ENCODE data around the gene ARHGAP45.

ARHGAP45 gene

GRCh38 chr19:1107661-1108261 is 40.8 kb downstream of the ARHGAP45 start:
- no peak for DNase-seq (ENCODE audit: low read depth)
- H3K4me3 ChIP-seq (ENCODE audit: control insufficient read depth, low read depth, low read length) = no peak overlapping the region
- TF ChIP-seq CTCF (IDR thresholded peaks at IDR 0.05; ENCODE audit: control insufficient read depth, insufficient read depth, low read depth, low read length, missing control alignments) = no peak

GRCh38 chr19:1108291-1109031 is 41.5 kb downstream of the ARHGAP45 start:
- no peak for TF ChIP-seq CTCF (IDR thresholded peaks at IDR 0.05; ENCODE audit: control insufficient read depth, insufficient read depth, low read depth, low read length, missing control alignments)
- DNase-seq (ENCODE audit: low read depth) = no peak
- no peak overlapping the region for H3K4me3 ChIP-seq (ENCODE audit: control insufficient read depth, low read depth, low read length)

- DNase-seq (ENCODE audit: low read depth) = no peak
- no peak for TF ChIP-seq CTCF (IDR thresholded peaks at IDR 0.05; ENCODE audit: control insufficient read depth, insufficient read depth, low read depth, low read length, missing control alignments)
- H3K4me3 ChIP-seq (ENCODE audit: control insufficient read depth, low read depth, low read length) = no peak overlapping the region
These were observed 42.1 kb downstream of the ARHGAP45 start for GRCh38 chr19:1109032-1109551.

GRCh38 chr19:1109697-1110671 is 43.0 kb downstream of the ARHGAP45 start:
- no peak overlapping the region for H3K4me3 ChIP-seq (ENCODE audit: control insufficient read depth, low read depth, low read length)
- DNase-seq (ENCODE audit: low read depth) = no peak
- TF ChIP-seq CTCF (IDR thresholded peaks at IDR 0.05; ENCODE audit: control insufficient read depth, insufficient read depth, low read depth, low read length, missing control alignments) = no peak

- no peak for TF ChIP-seq CTCF (IDR thresholded peaks at IDR 0.05; ENCODE audit: control insufficient read depth, insufficient read depth, low read depth, low read length, missing control alignments)
- no peak overlapping the region for H3K4me3 ChIP-seq (ENCODE audit: control insufficient read depth, low read depth, low read length)
- DNase-seq (ENCODE audit: low read depth) = no peak
These were observed 44.1 kb downstream of the ARHGAP45 start for GRCh38 chr19:1110809-1111640.
